Cardiac muscle cell (in vitro differentiated cells and primary cell): ENCODE measurements around the gene DOCK8. TPM values are rescaled to one million over a fixed set of nuclear protein-coding genes. Genes with fewer than 3 reads are reported as not detected.

Source experiments
- DNase-seq, 2 donors: peaks; one replicate each; pipeline versions ENCODE4 v3.0.0 to v3.0.0-alpha.2; 2010 to 2017; ENCODE audit warnings: low read depth in 1 of 2, low spot score in 1 of 2
- H3K27ac ChIP-seq: fragments of 200-600 bp; sonication (generic); 2 replicates; pipeline ENCODE4 v1.5.1; 2016
- H3K27me3 ChIP-seq: fragments of 200-600 bp; sonication (generic); 2 replicates; pipeline ENCODE4 v1.6.0; 2016; ENCODE audit warnings: control low read depth
- H3K36me3 ChIP-seq: fragments of 200-600 bp; sonication (generic); 2 replicates; pipeline ENCODE4 v1.5.1; 2016; ENCODE audit warnings: control low read depth
- H3K4me1 ChIP-seq: fragments of 200-600 bp; sonication (generic); 2 replicates; pipeline ENCODE4 v1.8.1; 2017; ENCODE audit warnings: low read depth, mild to moderate bottlenecking, mixed run types
- H3K4me3 ChIP-seq: fragments of 200-600 bp; sonication (generic); 2 replicates; pipeline ENCODE4 v1.5.1; 2016; ENCODE audit warnings: mild to moderate bottlenecking
- H3K9me3 ChIP-seq: fragments of 200-600 bp; sonication (generic); 2 replicates; pipeline ENCODE4 v1.5.1; 2017; ENCODE audit warnings: low read depth, mild to moderate bottlenecking, control low read depth
- CTCF ChIP-seq: IDR thresholded peaks from 2 replicates; pipeline ENCODE4 v1.5.1; 2012; ENCODE audit warnings: low read depth, mild to moderate bottlenecking, low read length
- polyA plus RNA-seq: library from polyadenylated mRNA; unstranded; fragments of >200 nt; fragmentation: Nextera tagmentation; extraction: Ambion mirVana; gene quantifications from 2 replicates; pipeline ENCODE4 v1.2.1, GENCODE V29; 2016
- total RNA-seq: library from RNA; depleted of rRNA; stranded (reverse); fragments of >200 nt; gene quantifications from 2 replicates; pipeline ENCODE4 v1.2.3, GENCODE V29; 2016

Gene DOCK8
- total and polyA plus RNA-seq, 2 experiments from 2014 or later = 2.0 TPM; not detected in 1

DNA sequence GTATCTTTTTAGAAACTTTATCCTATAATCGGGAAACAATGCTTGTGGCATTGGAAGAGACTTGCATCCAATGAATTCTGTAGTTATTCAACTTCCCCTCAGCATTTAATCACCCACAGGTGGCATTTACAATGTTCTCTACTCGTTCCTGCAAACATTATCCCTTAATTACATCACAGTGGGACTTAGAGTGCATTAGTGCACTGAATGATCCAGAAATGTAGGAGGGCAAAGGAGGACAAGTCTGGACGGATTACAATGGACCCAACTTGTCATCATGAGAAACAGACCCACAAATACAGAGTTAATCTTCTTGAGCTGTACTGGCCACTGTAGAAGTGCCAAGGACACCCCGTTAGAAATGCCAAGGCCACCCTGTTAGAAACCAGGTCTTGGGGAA is 129.1 kb downstream of the DOCK8 start:
- H3K9me3 ChIP-seq = no peaks in the 10 kb centered on the region
- no peak for TF ChIP-seq CTCF
- no peak for DNase-seq
- H3K27ac ChIP-seq = no peak overlapping the region
- no peaks in the 10 kb centered on the region for H3K36me3 ChIP-seq
- peaks cover 8% of the 10 kb centered on the region for H3K27me3 ChIP-seq
- H3K4me3 ChIP-seq = no peak overlapping the region
- H3K4me1 ChIP-seq = peaks cover 4% of the 10 kb centered on the region

- Histone ChIP-seq H3K27ac (no peak overlapping the region), H3K4me3 (no peak overlapping the region)
Observed at GRCh38 chr9:346111-346571, 131.5 kb downstream of the DOCK8 start.

DNA sequence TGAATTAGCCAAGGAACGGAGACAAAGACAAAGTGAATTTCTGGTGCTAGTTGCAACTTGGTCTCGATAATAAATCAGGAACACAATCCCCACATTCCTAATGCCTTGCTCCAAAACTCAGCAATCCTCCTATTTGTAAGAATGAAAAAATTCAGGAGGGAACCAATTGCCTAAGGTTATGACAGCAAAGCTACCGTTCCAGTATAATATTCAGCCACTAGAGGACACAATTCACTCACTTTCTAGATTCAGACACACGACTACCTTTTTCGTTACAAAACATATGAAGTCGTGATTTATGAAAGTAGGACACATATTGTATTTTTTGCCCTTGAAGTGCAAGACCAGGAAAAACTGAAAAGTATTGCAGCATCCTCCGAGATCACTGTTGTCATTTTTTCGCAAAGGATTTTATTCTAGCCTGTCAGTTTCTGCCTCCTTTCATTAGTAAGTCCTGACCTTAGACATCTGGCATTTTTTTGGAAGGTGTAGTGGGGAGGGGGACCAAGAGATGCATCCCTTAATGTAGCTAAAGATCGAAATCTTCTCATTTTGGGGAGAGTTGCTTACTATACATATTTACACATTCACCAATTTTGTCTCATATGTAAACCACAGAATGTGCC is 133.1 kb downstream of the DOCK8 start:
- H3K27ac ChIP-seq = no peak overlapping the region
- no peaks in the 10 kb centered on the region for H3K36me3 ChIP-seq
- peaks cover 3% of the 10 kb centered on the region for H3K27me3 ChIP-seq
- H3K4me3 ChIP-seq = no peak overlapping the region
- peak; percentile 84 for TF ChIP-seq CTCF
- H3K4me1 ChIP-seq = peaks cover 14% of the 10 kb centered on the region
- no peaks in the 10 kb centered on the region for H3K9me3 ChIP-seq
- peak; percentile 50 to 71 for DNase-seq

More at GRCh38 chr9:346111-346571, 131.5 kb downstream of the DOCK8 start:
- H3K36me3 ChIP-seq = no peaks in the 10 kb centered on the region
- TF ChIP-seq CTCF = no peak
- DNase-seq = no peak
- no peaks in the 10 kb centered on the region for H3K9me3 ChIP-seq
- H3K4me1 ChIP-seq = peaks cover 14% of the 10 kb centered on the region
- H3K27me3 ChIP-seq = peaks cover 3% of the 10 kb centered on the region

- no peaks in the 10 kb centered on the region for H3K36me3 ChIP-seq
- H3K4me1 ChIP-seq = peaks cover 17% of the 10 kb centered on the region
- H3K27me3 ChIP-seq = no peaks in the 10 kb centered on the region
- no peak overlapping the region for H3K27ac ChIP-seq
- H3K4me3 ChIP-seq = no peak overlapping the region
- DNase-seq = no peak
- no peak for TF ChIP-seq CTCF
- no peaks in the 10 kb centered on the region for H3K9me3 ChIP-seq
Observed at GRCh38 chr9:350384-350783, 135.7 kb downstream of the DOCK8 start.

GRCh38 chr9:351916-352315 is 137.3 kb downstream of the DOCK8 start:
- Histone ChIP-seq H3K4me3 (no peak overlapping the region), H3K27me3 (no peaks in the 10 kb centered on the region), H3K36me3 (no peaks in the 10 kb centered on the region), H3K9me3 (no peaks in the 10 kb centered on the region), H3K4me1 (peaks cover 17% of the 10 kb centered on the region), H3K27ac (no peak overlapping the region)
- TF ChIP-seq CTCF = no peak
- DNase-seq = no peak
